A549 (cell line): Measurements from ENCODE around the gene ALOX5.
"Not testable (repeated sequence)": the region's sequence is repeated elsewhere in the genome, so short reads cannot be mapped to it uniquely, and the experiment has no call there.

ENCODE experiments used
- BHLHE40 ChIP-seq: IDR thresholded peaks from 2 replicates; pipeline ENCODE4 v1.6.1; 2012; ENCODE audit warnings: low read depth, low read length, inconsistent platforms
- CBX8 ChIP-seq: fragments of 200-600 bp; sonication (generic); IDR thresholded peaks from 2 replicates; pipeline ENCODE4 v1.6.1; 2016
- JUN ChIP-seq, 2 experiments: fragments of >200 bp; sonication (Bioruptor Twin); formaldehyde crosslinking; IDR thresholded peaks; 2 replicates in 1 of 2; 3 replicates in 1 of 2; pipeline ENCODE4 v1.6.1; 2016 to 2017
- MAZ ChIP-seq: fragments of 150-350 bp; IDR thresholded peaks from 2 replicates; pipeline ENCODE4 v1.6.1; 2014; ENCODE audit warnings: antibody characterized with exemption, low read depth, low read length, borderline replicate concordance
- POLR2A ChIP-seq: IDR thresholded peaks from 2 replicates; pipeline ENCODE4 v1.6.1; 2012; ENCODE audit warnings: mild to moderate bottlenecking, low read length
- RCOR1 ChIP-seq: fragments of 150-350 bp; IDR thresholded peaks from 2 replicates; pipeline ENCODE4 v1.6.1; 2014; ENCODE audit warnings: antibody characterized with exemption, low read length, low read depth
- SREBF2 ChIP-seq: fragments of 450-650 bp; IDR thresholded peaks from 2 replicates; pipeline ENCODE4 v1.6.1; 2014; ENCODE audit warnings: mild to moderate bottlenecking, moderate library complexity
- TF ChIP-seq, protein P1 (sequence below): fragments of >200 bp; sonication (Bioruptor Twin); formaldehyde crosslinking; IDR thresholded peaks from 3 replicates; pipeline ENCODE4 v1.5.1; 2016
- TF ChIP-seq, protein P2 (sequence below): fragments of 150-350 bp; IDR thresholded peaks from 2 replicates; pipeline ENCODE4 v1.6.1; 2014; ENCODE audit warnings: low read depth, mild to moderate bottlenecking, low read length
- TF ChIP-seq, protein P3 (sequence below): fragments of 450-650 bp; IDR thresholded peaks from 2 replicates; pipeline ENCODE4 v1.6.1; 2014; ENCODE audit warnings: antibody characterized with exemption
- TF ChIP-seq, protein P4 (sequence below): fragments of 200-600 bp; sonication (generic); IDR thresholded peaks from 2 replicates; pipeline ENCODE4 v1.6.1; 2016; ENCODE audit warnings: antibody characterized with exemption, mild to moderate bottlenecking, moderate library complexity
- TF ChIP-seq, protein P5 (sequence below): fragments of 250-450 bp; sonication (Bioruptor Pico); IDR thresholded peaks from 2 replicates; pipeline ENCODE4 v1.5.0; 2021; ENCODE audit warnings: mild to moderate bottlenecking, moderate library complexity, borderline replicate concordance

DNA sequence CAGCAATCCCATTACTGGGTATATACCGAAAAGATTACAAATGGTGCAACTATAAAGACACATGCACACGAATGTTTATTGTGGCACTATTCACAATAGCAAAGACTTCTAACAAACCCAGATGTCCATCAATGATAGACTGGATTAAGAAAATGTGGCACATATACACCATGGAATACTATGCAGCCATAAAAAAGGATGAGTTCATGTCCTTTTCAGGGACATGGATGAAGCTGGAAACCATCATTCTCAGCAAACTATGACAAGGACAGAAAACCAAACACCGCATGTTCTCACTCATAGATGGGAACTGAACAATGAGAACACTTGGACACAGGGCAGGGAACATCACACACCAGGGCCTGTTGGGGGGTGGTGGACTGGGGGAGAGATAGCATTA, 6.4 kb upstream of the ALOX5 start:
- TF ChIP-seq MAZ; BHLHE40; POLR2A; CBX8; SREBF2; JUN (IDR thresholded peaks at IDR 0.05); RCOR1: not testable (repeated sequence)
- TF ChIP-seq, protein P1, sequence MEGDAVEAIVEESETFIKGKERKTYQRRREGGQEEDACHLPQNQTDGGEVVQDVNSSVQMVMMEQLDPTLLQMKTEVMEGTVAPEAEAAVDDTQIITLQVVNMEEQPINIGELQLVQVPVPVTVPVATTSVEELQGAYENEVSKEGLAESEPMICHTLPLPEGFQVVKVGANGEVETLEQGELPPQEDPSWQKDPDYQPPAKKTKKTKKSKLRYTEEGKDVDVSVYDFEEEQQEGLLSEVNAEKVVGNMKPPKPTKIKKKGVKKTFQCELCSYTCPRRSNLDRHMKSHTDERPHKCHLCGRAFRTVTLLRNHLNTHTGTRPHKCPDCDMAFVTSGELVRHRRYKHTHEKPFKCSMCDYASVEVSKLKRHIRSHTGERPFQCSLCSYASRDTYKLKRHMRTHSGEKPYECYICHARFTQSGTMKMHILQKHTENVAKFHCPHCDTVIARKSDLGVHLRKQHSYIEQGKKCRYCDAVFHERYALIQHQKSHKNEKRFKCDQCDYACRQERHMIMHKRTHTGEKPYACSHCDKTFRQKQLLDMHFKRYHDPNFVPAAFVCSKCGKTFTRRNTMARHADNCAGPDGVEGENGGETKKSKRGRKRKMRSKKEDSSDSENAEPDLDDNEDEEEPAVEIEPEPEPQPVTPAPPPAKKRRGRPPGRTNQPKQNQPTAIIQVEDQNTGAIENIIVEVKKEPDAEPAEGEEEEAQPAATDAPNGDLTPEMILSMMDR = not testable (repeated sequence)
- TF ChIP-seq, protein P2, sequence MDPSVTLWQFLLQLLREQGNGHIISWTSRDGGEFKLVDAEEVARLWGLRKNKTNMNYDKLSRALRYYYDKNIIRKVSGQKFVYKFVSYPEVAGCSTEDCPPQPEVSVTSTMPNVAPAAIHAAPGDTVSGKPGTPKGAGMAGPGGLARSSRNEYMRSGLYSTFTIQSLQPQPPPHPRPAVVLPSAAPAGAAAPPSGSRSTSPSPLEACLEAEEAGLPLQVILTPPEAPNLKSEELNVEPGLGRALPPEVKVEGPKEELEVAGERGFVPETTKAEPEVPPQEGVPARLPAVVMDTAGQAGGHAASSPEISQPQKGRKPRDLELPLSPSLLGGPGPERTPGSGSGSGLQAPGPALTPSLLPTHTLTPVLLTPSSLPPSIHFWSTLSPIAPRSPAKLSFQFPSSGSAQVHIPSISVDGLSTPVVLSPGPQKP = not testable (repeated sequence)
- TF ChIP-seq, protein P3, sequence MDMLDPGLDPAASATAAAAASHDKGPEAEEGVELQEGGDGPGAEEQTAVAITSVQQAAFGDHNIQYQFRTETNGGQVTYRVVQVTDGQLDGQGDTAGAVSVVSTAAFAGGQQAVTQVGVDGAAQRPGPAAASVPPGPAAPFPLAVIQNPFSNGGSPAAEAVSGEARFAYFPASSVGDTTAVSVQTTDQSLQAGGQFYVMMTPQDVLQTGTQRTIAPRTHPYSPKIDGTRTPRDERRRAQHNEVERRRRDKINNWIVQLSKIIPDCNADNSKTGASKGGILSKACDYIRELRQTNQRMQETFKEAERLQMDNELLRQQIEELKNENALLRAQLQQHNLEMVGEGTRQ = not testable (repeated sequence)
- TF ChIP-seq, protein P4, sequence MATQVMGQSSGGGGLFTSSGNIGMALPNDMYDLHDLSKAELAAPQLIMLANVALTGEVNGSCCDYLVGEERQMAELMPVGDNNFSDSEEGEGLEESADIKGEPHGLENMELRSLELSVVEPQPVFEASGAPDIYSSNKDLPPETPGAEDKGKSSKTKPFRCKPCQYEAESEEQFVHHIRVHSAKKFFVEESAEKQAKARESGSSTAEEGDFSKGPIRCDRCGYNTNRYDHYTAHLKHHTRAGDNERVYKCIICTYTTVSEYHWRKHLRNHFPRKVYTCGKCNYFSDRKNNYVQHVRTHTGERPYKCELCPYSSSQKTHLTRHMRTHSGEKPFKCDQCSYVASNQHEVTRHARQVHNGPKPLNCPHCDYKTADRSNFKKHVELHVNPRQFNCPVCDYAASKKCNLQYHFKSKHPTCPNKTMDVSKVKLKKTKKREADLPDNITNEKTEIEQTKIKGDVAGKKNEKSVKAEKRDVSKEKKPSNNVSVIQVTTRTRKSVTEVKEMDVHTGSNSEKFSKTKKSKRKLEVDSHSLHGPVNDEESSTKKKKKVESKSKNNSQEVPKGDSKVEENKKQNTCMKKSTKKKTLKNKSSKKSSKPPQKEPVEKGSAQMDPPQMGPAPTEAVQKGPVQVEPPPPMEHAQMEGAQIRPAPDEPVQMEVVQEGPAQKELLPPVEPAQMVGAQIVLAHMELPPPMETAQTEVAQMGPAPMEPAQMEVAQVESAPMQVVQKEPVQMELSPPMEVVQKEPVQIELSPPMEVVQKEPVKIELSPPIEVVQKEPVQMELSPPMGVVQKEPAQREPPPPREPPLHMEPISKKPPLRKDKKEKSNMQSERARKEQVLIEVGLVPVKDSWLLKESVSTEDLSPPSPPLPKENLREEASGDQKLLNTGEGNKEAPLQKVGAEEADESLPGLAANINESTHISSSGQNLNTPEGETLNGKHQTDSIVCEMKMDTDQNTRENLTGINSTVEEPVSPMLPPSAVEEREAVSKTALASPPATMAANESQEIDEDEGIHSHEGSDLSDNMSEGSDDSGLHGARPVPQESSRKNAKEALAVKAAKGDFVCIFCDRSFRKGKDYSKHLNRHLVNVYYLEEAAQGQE = not testable (repeated sequence)
- TF ChIP-seq, protein P5, sequence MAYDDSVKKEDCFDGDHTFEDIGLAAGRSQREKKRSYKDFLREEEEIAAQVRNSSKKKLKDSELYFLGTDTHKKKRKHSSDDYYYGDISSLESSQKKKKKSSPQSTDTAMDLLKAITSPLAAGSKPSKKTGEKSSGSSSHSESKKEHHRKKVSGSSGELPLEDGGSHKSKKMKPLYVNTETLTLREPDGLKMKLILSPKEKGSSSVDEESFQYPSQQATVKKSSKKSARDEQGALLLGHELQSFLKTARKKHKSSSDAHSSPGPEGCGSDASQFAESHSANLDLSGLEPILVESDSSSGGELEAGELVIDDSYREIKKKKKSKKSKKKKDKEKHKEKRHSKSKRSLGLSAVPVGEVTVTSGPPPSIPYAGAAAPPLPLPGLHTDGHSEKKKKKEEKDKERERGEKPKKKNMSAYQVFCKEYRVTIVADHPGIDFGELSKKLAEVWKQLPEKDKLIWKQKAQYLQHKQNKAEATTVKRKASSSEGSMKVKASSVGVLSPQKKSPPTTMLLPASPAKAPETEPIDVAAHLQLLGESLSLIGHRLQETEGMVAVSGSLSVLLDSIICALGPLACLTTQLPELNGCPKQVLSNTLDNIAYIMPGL (CRISPR knock-in tag) = not testable (repeated sequence)
